Peyer's patch (tissue), 4 donors: ENCODE data around the gene HAPSTR1.

Experiments used
- POLR2A ChIP-seq, 2 donors: fragments of 450-650 bp; IDR thresholded peaks; one replicate each; pipeline ENCODE4 v1.5.1; 2017; ENCODE audit warnings: antibody characterized with exemption in 2 of 2, mild to moderate bottlenecking in 2 of 2, moderate library complexity in 2 of 2
- TF ChIP-seq, protein P1 (sequence below), 6 experiments: fragments of 450-650 bp in 4 of 6; fragments of 200-600 bp in 2 of 6; sonication (generic) in 1 of 6; IDR thresholded peaks; one replicate each; pipeline ENCODE4 v1.5.1; 2017 to 2019; ENCODE audit warnings: antibody characterized with exemption in 6 of 6, mild to moderate bottlenecking in 3 of 6, moderate library complexity in 1 of 6

- TF ChIP-seq, protein P1, sequence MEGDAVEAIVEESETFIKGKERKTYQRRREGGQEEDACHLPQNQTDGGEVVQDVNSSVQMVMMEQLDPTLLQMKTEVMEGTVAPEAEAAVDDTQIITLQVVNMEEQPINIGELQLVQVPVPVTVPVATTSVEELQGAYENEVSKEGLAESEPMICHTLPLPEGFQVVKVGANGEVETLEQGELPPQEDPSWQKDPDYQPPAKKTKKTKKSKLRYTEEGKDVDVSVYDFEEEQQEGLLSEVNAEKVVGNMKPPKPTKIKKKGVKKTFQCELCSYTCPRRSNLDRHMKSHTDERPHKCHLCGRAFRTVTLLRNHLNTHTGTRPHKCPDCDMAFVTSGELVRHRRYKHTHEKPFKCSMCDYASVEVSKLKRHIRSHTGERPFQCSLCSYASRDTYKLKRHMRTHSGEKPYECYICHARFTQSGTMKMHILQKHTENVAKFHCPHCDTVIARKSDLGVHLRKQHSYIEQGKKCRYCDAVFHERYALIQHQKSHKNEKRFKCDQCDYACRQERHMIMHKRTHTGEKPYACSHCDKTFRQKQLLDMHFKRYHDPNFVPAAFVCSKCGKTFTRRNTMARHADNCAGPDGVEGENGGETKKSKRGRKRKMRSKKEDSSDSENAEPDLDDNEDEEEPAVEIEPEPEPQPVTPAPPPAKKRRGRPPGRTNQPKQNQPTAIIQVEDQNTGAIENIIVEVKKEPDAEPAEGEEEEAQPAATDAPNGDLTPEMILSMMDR (IDR thresholded peaks at IDR 0.05), result no peak
- no peak for TF ChIP-seq POLR2A (IDR thresholded peaks at IDR 0.05)
Observed at GRCh38 chr16:9115277-9115676, 23.8 kb downstream of the HAPSTR1 start.
